Stimulated activated CD8-positive, alpha-beta memory T cell treated with anti-CD3 and anti-CD28 coated beads, Interleukin-15, amount 100 ng/mL, for 1 hour (primary cell): ENCODE results near the gene SMURF2.
"Not testable (repeated sequence)": the region's sequence is repeated elsewhere in the genome, so short reads cannot be mapped to it uniquely, and the experiment has no call there.

ENCODE experiments used
- DNase-seq: peaks from one replicate; pipeline ENCODE4 v3.0.0-alpha.2; 2020; ENCODE audit warnings: low read depth

Gene SMURF2

DNA sequence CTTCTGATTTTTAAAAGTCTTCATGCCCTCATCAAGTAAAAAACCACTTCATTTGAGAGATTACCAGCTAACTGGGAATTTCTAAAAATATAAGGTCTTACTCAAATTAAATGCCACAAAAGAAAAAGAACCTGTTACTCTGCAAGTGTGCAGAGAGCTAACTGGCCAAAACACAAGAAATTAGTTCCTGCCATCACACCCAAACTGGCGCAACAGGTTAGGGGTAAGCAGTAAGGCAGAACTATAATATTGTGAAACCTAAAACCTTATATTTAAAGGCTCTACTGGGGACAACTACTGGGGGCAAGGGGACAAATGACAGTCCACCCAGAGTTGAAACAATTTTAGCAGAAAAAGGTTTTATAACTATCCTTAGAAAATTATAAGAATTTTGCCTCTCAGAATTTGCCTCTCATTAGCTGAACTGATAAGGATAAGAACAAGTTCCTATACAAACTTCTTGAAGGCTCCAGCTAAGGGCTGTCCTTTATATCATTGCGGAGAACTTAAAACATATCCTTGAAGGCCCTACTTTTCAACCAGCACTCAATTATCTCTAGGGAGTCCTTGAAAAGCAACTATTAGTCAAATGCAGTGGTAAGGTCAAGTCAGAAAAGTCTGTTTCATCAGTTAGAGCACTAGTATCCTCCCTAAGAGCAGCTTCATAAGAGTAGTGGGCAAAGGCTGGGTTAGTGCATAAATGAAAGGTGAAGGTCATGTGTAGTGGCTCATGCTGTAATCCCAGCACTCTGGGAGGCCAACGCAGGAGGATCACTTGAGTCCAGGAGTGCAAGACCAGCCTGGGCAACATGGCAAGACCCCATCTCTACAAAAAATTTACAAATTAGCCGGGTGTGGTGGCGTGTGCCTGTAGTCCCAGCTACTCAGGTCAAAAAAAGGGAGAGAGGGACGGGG is 31.5 kb downstream of the SMURF2 start:
- DNase-seq, result no peak

- DNase-seq, result no peak
These were observed 33.5 kb downstream of the SMURF2 start for GRCh38 chr17:64628641-64629040.

GRCh38 chr17:64627797-64628196 is 34.3 kb downstream of the SMURF2 start:
- no peak for DNase-seq

GRCh38 chr17:64626827-64627226 is 35.3 kb downstream of the SMURF2 start:
- DNase-seq, result no peak

DNA sequence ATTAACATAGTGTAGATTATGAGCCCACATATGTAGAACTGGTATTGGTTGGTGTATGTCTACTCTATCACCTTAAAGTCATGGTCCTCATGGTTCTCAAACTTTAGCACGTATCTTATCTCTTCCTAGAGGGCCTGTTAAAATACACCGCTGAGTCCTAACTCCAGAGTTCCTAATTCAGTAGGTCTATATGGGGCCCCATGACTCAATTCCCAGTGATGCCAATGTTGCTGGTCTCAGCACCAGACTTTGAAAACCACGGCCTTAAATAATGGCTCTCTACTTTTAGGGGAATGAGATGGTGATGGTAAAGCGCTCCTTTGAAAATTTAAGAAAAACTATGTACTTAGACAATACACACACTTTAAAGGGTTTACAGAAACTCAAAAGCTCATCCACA is 36.6 kb downstream of the SMURF2 start:
- no peak for DNase-seq

- no peak for DNase-seq
These were observed 39.0 kb downstream of the SMURF2 start for GRCh38 chr17:64622931-64623654.

DNA sequence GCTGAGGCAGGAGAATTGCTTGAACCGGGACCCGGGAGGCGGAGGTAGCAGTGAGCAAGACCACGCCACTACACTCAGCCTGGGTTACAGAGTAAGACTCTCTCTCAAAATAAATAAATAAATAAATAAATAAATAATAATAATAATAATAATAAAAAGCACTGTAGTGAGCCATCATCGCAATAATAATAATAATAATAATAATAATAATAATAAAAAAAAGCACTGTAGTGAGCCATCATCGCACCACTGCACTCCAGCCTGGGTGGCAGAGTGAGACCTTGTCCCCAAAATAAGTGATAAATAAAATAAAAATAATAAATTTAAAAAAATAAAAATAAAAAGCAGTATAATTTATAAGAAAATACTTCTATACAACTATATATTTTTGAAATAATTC is 40.3 kb downstream of the SMURF2 start:
- no peak for DNase-seq

GRCh38 chr17:64618848-64619247 is 43.3 kb downstream of the SMURF2 start:
- no peak for DNase-seq

GRCh38 chr17:64617125-64617780 is 44.9 kb downstream of the SMURF2 start:
- no peak for DNase-seq

GRCh38 chr17:64615028-64615677 is 47.0 kb downstream of the SMURF2 start:
- DNase-seq, result no peak

DNA sequence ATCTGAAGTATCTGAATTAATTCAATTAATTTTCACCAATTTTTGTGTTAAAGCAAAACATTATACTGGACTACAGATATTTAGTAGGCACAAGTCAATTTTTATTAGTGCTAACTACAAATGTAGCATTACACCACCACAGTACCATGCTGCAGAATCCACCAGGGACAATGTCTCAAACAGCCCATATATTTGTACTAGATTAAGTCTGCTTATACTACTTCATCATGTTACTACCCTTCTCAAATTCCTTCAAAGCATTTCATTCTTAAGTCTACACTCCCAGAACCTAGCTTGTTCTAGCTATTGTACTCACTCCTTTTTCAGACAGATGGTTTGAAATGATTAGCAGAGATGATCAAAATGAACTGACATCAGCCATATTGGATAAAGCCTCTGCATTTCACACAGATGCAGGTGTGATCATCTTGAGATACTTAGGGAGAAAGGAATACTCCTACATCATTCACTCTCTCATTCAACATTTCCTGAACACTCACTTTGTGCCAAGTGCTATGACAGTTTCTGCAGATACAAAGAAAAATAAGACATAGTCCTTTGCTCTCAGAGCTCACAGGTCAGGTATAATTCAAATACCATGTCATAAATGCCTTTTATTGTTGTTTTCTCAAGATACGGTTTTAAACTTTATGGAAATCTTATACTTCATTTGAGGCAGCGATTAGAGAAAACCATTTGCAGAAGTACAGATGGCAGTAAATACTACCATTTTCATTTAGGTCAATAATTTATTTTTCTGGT is 47.7 kb downstream of the SMURF2 start:
- DNase-seq, result no peak

- no peak for DNase-seq
These were observed 50.7 kb downstream of the SMURF2 start for GRCh38 chr17:64611369-64611768.

- DNase-seq, result not testable (repeated sequence)
These were observed 51.9 kb downstream of the SMURF2 start for GRCh38 chr17:64610244-64610643.

GRCh38 chr17:64608571-64608981 is 53.5 kb downstream of the SMURF2 start:
- no peak for DNase-seq

DNA sequence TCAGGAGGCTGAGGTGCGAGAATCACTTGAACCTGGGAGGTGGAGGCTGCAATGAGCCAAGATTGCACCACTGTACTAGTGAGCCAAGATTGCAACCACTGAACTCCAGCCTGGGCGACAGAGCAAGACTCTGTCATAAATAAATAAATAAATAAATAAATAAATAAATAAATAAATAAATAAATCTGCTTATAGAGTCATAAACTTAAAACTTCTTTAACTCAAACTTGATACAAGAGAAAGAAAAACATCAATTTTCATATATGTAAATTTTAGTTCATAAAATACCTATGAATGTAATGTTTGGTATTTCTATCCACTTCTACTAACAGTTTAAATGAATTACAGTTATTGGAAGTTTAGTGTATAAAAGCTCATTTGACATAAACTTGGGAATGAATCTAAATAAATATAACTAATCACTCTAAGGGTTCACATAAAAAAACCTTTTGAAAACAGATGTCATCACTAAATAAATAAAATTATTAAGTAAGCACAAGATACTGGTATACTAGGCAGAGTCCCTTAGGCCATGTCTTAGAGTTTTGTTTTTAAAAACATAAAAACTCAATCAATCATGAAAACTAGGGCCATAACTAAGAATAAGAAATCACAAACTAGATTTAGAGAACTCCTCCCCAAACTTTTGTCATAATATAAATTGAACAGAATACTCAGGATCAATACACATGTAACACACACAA is 54.1 kb downstream of the SMURF2 start:
- DNase-seq, result no peak

DNA sequence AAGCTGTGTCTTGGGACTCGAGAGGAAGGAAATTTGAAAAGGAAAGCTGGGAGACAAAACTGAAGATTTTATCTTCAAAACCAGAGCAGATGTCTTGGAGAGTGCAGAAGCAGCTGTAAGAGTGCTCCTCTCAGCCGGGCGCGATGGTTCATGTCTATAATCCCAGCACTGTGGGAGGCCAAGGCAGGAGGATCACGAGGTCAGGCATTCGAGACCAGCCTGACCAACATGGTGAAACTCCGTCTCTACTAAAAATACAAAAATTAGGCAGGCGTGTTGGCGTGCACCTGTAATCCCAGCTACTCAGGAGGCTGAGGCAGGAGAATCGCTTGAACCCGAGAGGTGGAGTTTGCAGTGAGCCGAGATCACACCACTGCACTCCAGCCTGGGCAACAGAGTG is 57.6 kb downstream of the SMURF2 start:
- DNase-seq, result not testable (repeated sequence)

GRCh38 chr17:64603987-64604386 is 58.1 kb downstream of the SMURF2 start:
- DNase-seq, result no peak

- no peak for DNase-seq
These were observed 62.3 kb downstream of the SMURF2 start for GRCh38 chr17:64599827-64600226.

DNA sequence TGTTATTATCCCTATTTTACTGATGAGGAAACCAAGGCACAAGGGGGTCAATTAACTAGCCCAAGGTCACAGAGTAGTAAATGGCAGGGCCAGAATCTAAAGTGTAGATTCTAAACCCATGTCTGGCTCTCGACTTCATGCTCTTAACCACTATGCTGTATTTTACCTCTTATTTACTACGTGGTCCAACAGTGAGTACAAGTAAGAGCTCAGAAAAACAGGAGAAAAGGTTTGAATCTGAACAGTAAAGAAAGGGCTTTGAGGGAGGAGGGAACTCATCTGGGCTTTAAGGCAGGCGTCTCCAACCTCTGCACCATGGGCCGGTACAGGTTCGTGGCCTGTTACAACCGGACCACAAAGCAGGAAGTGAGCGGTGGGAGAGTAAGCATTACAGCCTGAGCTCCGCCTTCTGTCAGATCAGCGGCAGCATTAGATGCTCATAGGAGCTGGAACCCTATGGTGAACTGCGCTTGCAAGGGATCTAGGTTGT is 62.9 kb downstream of the SMURF2 start:
- peak; percentile 24 for DNase-seq

- no peak for DNase-seq
These were observed 63.4 kb downstream of the SMURF2 start for GRCh38 chr17:64598672-64599071.

GRCh38 chr17:64596988-64597387 is 65.1 kb downstream of the SMURF2 start:
- no peak for DNase-seq
